Tracheal epithelial cell (primary cell): ENCODE data around the gene DCAF7. TPM values are rescaled to one million over a fixed set of nuclear protein-coding genes. Genes with fewer than 3 reads are reported as not detected.

Experiments used
- total RNA-seq: library from RNA; depleted of rRNA; stranded (reverse); fragments of >200 nt; gene quantifications from 2 replicates; pipeline ENCODE4 v1.2.1, GENCODE V29; 2014

Gene DCAF7, protein sequence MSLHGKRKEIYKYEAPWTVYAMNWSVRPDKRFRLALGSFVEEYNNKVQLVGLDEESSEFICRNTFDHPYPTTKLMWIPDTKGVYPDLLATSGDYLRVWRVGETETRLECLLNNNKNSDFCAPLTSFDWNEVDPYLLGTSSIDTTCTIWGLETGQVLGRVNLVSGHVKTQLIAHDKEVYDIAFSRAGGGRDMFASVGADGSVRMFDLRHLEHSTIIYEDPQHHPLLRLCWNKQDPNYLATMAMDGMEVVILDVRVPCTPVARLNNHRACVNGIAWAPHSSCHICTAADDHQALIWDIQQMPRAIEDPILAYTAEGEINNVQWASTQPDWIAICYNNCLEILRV
- 12.0 and 16.6 TPM in 2 replicates for total RNA-seq

DNA sequence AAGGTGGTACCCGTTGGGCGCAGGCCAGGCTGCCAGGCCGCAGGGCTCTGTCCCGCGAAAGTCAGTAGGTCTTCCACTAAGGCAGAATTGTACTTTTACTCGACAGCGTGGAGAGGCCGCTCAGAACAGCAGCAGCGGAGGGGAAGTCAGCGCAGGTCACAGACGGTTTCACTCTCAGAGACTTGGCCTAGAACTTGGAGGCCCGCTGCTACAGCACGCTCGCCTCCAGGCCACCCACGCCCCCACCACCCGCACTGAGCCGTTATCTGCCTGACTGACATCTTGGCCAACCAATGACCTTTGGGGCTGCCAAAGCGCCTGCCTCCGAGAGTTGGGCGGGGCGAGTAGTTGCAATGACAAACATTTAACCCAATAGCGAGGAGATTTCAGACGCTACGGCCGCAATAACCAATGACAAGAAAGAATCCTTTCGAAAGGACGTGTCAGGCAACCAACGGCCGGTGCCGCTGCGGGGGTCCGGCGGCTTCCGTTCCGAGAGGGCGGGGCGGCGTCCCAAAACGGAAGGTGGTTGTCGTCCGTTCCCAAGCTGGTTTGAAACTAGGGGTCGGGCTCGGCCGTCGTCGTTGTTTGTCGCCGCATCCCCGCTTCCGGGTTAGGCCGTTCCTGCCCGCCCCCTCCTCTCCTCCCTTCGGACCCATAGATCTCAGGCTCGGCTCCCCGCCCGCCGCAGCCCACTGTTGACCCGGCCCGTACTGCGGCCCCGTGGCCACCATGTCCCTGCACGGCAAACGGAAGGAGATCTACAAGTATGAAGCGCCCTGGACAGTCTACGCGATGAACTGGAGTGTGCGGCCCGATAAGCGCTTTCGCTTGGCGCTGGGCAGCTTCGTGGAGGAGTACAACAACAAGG is at the start of gene DCAF7:
Gene DCAF7 (plus strand): TSS at position 532 of the 871 bp plus-strand sequence. CDS start 201 bp downstream, at position 733.

GRCh38 chr17:63523253-63523855 is 26.9 kb upstream of the DCAF7 start, which contains the start of gene KCNH6:
KCNH6 (plus strand) TSS chr17:63523358; CDS start chr17:63523414, 56 bp downstream.

GRCh38 chr17:63600569-63601438 is 50.5 kb downstream of the DCAF7 start, which contains the start of gene TACO1:
TACO1 (plus strand) TSS chr17:63600895; CDS start chr17:63601084, 189 bp downstream.

DNA sequence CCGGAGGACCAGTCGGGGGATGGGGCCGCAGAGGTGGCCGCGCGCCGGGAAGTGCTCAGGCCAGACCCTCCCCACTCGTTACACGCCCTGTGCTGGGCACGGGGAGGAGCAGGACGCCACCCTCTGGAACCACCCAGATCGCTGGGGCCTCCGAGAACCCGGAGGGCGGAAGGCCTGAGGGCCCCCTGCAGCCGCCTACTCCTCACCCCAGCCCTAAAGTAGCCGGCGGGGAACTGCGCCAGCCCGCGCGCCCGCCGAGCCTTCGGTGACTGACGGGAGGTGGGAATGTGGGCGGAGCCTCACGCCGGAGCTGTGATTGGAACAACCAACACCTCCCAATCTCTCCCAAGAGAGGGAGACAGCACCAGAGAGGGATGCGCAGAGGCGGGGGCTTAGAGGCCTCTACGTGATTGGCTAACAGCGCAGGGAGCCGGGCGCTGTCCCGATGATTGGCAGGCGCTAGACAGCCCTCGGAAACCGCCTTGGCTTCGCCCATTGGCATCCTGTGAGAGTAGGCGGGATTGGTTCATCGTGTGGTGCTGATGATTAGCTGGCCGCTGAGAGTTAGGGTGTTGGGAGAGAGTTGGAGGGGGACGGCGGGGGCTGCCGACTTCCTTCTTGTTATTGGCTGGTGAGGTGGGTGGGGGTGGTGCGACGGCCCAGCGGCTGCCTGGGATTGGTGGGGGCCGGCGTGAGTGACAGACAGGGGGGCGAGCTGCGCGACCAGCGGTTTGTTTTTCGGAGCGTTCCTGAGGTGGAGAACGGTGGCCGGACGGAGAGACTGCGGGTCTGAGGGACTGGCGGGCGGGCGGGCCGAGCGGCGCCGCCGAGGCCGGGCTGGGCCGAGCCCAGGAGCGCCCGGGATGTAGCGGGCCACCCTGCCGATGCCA is 71.7 kb downstream of the DCAF7 start, which contains the start of gene MAP3K3:
Gene MAP3K3 (plus strand): TSS at position 734 of the 890 bp plus-strand sequence. CDS start 343 bp downstream, outside the sequence.

Other genes starting within 250 kb of the DCAF7 start
- gene CYB561, start 104.2 kb upstream of the DCAF7 start, total RNA-seq = 26.7 and 37.9 TPM in 2 replicates
- gene ACE, start 73.4 kb upstream of the DCAF7 start, total RNA-seq = 0.72 and 0.85 TPM in 2 replicates
- not detected in 2 replicates for gene KCNH6, start 27.1 kb upstream of the DCAF7 start, total RNA-seq
- 17.1 and 21.0 TPM in 2 replicates for gene TACO1, start 50.4 kb downstream of the DCAF7 start, total RNA-seq
- gene MAP3K3, start 71.9 kb downstream of the DCAF7 start, total RNA-seq = 9.4 and 10.8 TPM in 2 replicates
- 4.5 and 10.4 TPM in 2 replicates for gene LIMD2, start 149.6 kb downstream of the DCAF7 start, total RNA-seq
- 5.8 and 7.5 TPM in 2 replicates for gene STRADA, start 191.3 kb downstream of the DCAF7 start, total RNA-seq
- gene CCDC47, start 223.1 kb downstream of the DCAF7 start, total RNA-seq = 78.2 and 78.3 TPM in 2 replicates
- gene DDX42, start 223.7 kb downstream of the DCAF7 start, total RNA-seq = 41.3 and 44.3 TPM in 2 replicates